Hematopoietic multipotent progenitor cell (in vitro differentiated cells): ENCODE results near the gene ATXN7L1. TPM values are rescaled to one million over a fixed set of nuclear protein-coding genes. Genes with fewer than 3 reads are reported as not detected.
A peak's percentile ranks its signal among the peaks of the same experiment; 100 is the strongest.
"Not testable (repeated sequence)": the region's sequence is repeated elsewhere in the genome, so short reads cannot be mapped to it uniquely, and the experiment has no call there.

ENCODE experiments used
- DNase-seq, 3 donors: peaks; one replicate each; pipeline ENCODE4 v3.0.0-alpha.2; 2011 to 2015; ENCODE audit warnings: low read depth in 2 of 3, low spot score in 2 of 3
- total RNA-seq: library from RNA; depleted of rRNA; stranded (reverse); fragments of >200 nt; gene quantifications from one replicate; pipeline ENCODE4 v1.2.3, GENCODE V29; 2012

The ATXN7L1 gene
- total RNA-seq, 1 donor: 7.8 TPM

- DNase-seq: no peak
Measured at GRCh38 chr7:105711726-105712402, 164.5 kb downstream of the ATXN7L1 start.

GRCh38 chr7:105710720-105711119 is 165.7 kb downstream of the ATXN7L1 start:
- not testable (repeated sequence) for DNase-seq

GRCh38 chr7:105708763-105709080 is 167.7 kb downstream of the ATXN7L1 start:
- no peak for DNase-seq

- peak in 2 of 3 donors; percentile 7 to 34 for DNase-seq
Measured at GRCh38 chr7:105707967-105708762, 168.2 kb downstream of the ATXN7L1 start.

- DNase-seq: no peak
Measured at GRCh38 chr7:105707381-105707780, 169.0 kb downstream of the ATXN7L1 start.

- no peak for DNase-seq
Measured at GRCh38 chr7:105705427-105705826, 171.0 kb downstream of the ATXN7L1 start.

- DNase-seq: no peak
Measured at GRCh38 chr7:105703207-105703930, 173.0 kb downstream of the ATXN7L1 start.

- DNase-seq: no peak
Measured at GRCh38 chr7:105699568-105700236, 176.7 kb downstream of the ATXN7L1 start.

GRCh38 chr7:105698531-105698930 is 177.9 kb downstream of the ATXN7L1 start:
- DNase-seq: no peak

- no peak for DNase-seq
Measured at GRCh38 chr7:105697753-105698152, 178.6 kb downstream of the ATXN7L1 start.

- not testable (repeated sequence) for DNase-seq
Measured at GRCh38 chr7:105697169-105697568, 179.2 kb downstream of the ATXN7L1 start.

- DNase-seq: no peak
Measured at GRCh38 chr7:105693576-105693975, 182.8 kb downstream of the ATXN7L1 start.

GRCh38 chr7:105691680-105692564 is 184.5 kb downstream of the ATXN7L1 start:
- DNase-seq: peak; percentile 59 to 84 (median 75)

- DNase-seq: peak in 1 of 3 donors; percentile 55
Measured at GRCh38 chr7:105691082-105691679, 185.2 kb downstream of the ATXN7L1 start.

- DNase-seq: no peak
Measured at GRCh38 chr7:105690325-105690945, 186.0 kb downstream of the ATXN7L1 start.

- no peak for DNase-seq
Measured at GRCh38 chr7:105689067-105689819, 187.2 kb downstream of the ATXN7L1 start.

GRCh38 chr7:105688617-105689016 is 187.8 kb downstream of the ATXN7L1 start:
- DNase-seq: no peak

- DNase-seq: no peak
Measured at GRCh38 chr7:105685161-105685560, 191.2 kb downstream of the ATXN7L1 start.
